Naive thymus-derived CD4-positive, alpha-beta T cell (primary cell): ENCODE measurements around the gene NAV2. TPM values are rescaled to one million over a fixed set of nuclear protein-coding genes. Genes with fewer than 3 reads are reported as not detected.

Experiments
- ATAC-seq: fragments of 150-1000 bp; cut with Tn5 transposase; 2 replicates; pipeline ENCODE4 v1.10.0; 2021; ENCODE audit warnings: mild to moderate bottlenecking, moderate library complexity
- CTCF ChIA-PET: fragments of 350-600 bp; sonication (Branson Sonifier 250); formaldehyde crosslinking; loops from one replicate; lab custom pipeline; 2021; ENCODE audit warnings: antibody characterized with exemption; lab: Charles Lee
- POLR2A ChIA-PET: fragments of 350-600 bp; sonication (Branson Sonifier 250); formaldehyde crosslinking; loops from one replicate; lab custom pipeline; 2021; ENCODE audit warnings: antibody characterized with exemption, inconsistent platforms; lab: Charles Lee
- DNase-seq, 9 donors: peaks; one replicate each; pipeline versions ENCODE4 v3.0.0 to v3.0.0-alpha.2; 2020 to 2022; ENCODE audit warnings: mixed read lengths in 1 of 9
- H3K27ac ChIP-seq: one replicate; pipeline ENCODE4 v1.7.0; 2013; ENCODE audit warnings: mild to moderate bottlenecking, low read depth, low read length, moderate library complexity
- H3K27me3 ChIP-seq, 2 donors: one replicate each; pipeline ENCODE4 v1.7.0; 2013; ENCODE audit warnings: low read length in 2 of 2, mild to moderate bottlenecking in 2 of 2, moderate library complexity in 2 of 2; ENCODE audit not compliant: control insufficient read depth in 2 of 2, insufficient read depth in 2 of 2
- H3K36me3 ChIP-seq, 3 experiments: 1 replicate in 2 of 3; 2 replicates in 1 of 3; pipeline ENCODE4 v1.7.0; 2013; ENCODE audit warnings: low read length in 3 of 3, mild to moderate bottlenecking in 3 of 3, moderate library complexity in 1 of 3; ENCODE audit not compliant: insufficient read depth in 3 of 3, control insufficient read depth in 2 of 3
- H3K4me1 ChIP-seq, 2 donors: one replicate each; pipeline ENCODE4 v1.7.0; 2013; ENCODE audit warnings: low read length in 2 of 2, mild to moderate bottlenecking in 2 of 2, moderate library complexity in 1 of 2; ENCODE audit not compliant: control insufficient read depth in 2 of 2, insufficient read depth in 2 of 2
- H3K4me3 ChIP-seq: 2 replicates; pipeline ENCODE4 v1.7.0; 2013; ENCODE audit warnings: mild to moderate bottlenecking, low read length
- H3K9me3 ChIP-seq, 3 experiments: 1 replicate in 2 of 3; 2 replicates in 1 of 3; pipeline ENCODE4 v1.7.0; 2013; ENCODE audit warnings: low read length in 3 of 3; ENCODE audit not compliant: control insufficient read depth in 2 of 3
- H3K27ac Mint-ChIP-seq, 9 donors: one replicate each; pipeline ENCODE4 v1.8.0; 2020 to 2022; ENCODE audit warnings: mixed read lengths in 9 of 9, mild to moderate bottlenecking in 8 of 9, moderate library complexity in 5 of 9, inconsistent platforms in 2 of 9
- H3K27me3 Mint-ChIP-seq, 5 donors: one replicate each; pipeline ENCODE4 v1.8.0; 2021 to 2022; ENCODE audit warnings: mixed read lengths in 5 of 5, mild to moderate bottlenecking in 1 of 5
- H3K36me3 Mint-ChIP-seq, 5 donors: one replicate each; pipeline ENCODE4 v1.8.0; 2020 to 2022; ENCODE audit warnings: mixed read lengths in 5 of 5, mild to moderate bottlenecking in 3 of 5, inconsistent platforms in 1 of 5
- H3K4me1 Mint-ChIP-seq, 7 donors: one replicate each; pipeline ENCODE4 v1.8.0; 2020 to 2022; ENCODE audit warnings: mixed read lengths in 7 of 7, mild to moderate bottlenecking in 3 of 7, inconsistent platforms in 1 of 7
- H3K4me3 Mint-ChIP-seq, 10 donors: one replicate each; pipeline ENCODE4 v1.8.0; 2020 to 2022; ENCODE audit warnings: mild to moderate bottlenecking in 10 of 10, mixed read lengths in 10 of 10, moderate library complexity in 6 of 10, inconsistent platforms in 2 of 10
- H3K9me3 Mint-ChIP-seq, 11 donors: one replicate each; pipeline ENCODE4 v1.8.0; 2020 to 2022; ENCODE audit warnings: mixed read lengths in 11 of 11, mild to moderate bottlenecking in 4 of 11, inconsistent platforms in 1 of 11, moderate library complexity in 1 of 11
- intact Hi-C, 2 donors: fragments of 100-400 bp; cut with micrococcal nuclease; formaldehyde crosslinking; loops; one replicate each; pipeline ENCODE4 v1.15.1; 2023
- polyA plus RNA-seq, 2 donors: library from polyadenylated mRNA; unstranded; fragments of 300-500 nt; fragmentation: Illumina TruSeq; gene quantifications; one replicate each; pipeline ENCODE4 v1.2.3, GENCODE V29; 2021
- total RNA-seq, 6 experiments: library from RNA in 5 of 6; stranded (reverse) in 5 of 6; gene quantifications; 1 replicate in 5 of 6; 2 replicates in 1 of 6; pipeline ENCODE4 v1.2.3 and lab custom pipeline; 2021 to 2026

Gene NAV2
- total and polyA plus RNA-seq, 7 experiments from 2014 or later: 0.24 to 2.2 (median 0.48) TPM; not detected in 2

- H3K36me3 Mint-ChIP-seq: no peaks in the 10 kb centered on the region
These were observed 165.9 kb downstream of the NAV2 start for GRCh38 chr11:19878520-19878919.

GRCh38 chr11:19879307-19880087 is 166.9 kb downstream of the NAV2 start:
- CTCF ChIA-PET: no interaction called here
- H3K9me3 ChIP-seq: no peaks in the 10 kb centered on the region
- Mint-ChIP-seq H3K4me1 (no peaks in the 10 kb centered on the region), H3K36me3 (no peaks in the 10 kb centered on the region), H3K4me3 (no peak overlapping the region), H3K9me3 (peaks cover 0 to 1% (median 0%) of the 10 kb centered on the region in 11 donors), H3K27me3 (peaks cover 0 to 14% (median 0%) of the 10 kb centered on the region in 5 donors), H3K27ac (no peak overlapping the region)
- H3K4me1 ChIP-seq: no peaks in the 10 kb centered on the region
- POLR2A ChIA-PET: no interaction called here
- no peaks in the 10 kb centered on the region for H3K36me3 ChIP-seq
- no peaks in the 10 kb centered on the region for H3K27me3 ChIP-seq
- H3K4me3 ChIP-seq: no peak overlapping the region
- DNase-seq: no peak
- intact Hi-C loops: no loop called here
- ATAC-seq: no peak
- no peak overlapping the region for H3K27ac ChIP-seq

More at GRCh38 chr11:19878520-19878919, 165.9 kb downstream of the NAV2 start:
- Mint-ChIP-seq H3K4me3 (no peak overlapping the region), H3K4me1 (no peaks in the 10 kb centered on the region), H3K27ac (no peak overlapping the region), H3K9me3 (peaks cover 0 to 1% (median 0%) of the 10 kb centered on the region in 11 donors), H3K27me3 (peaks cover 0 to 14% (median 0%) of the 10 kb centered on the region in 5 donors)
- Histone ChIP-seq H3K27me3 (no peaks in the 10 kb centered on the region), H3K4me3 (no peak overlapping the region), H3K4me1 (no peaks in the 10 kb centered on the region), H3K36me3 (no peaks in the 10 kb centered on the region), H3K9me3 (no peaks in the 10 kb centered on the region), H3K27ac (no peak overlapping the region)
- ChIA-PET CTCF (no interaction called here), POLR2A (no interaction called here)
- DNase-seq: no peak
- ATAC-seq: no peak
- intact Hi-C loops: no loop called here

GRCh38 chr11:19880088-19880345 is 167.4 kb downstream of the NAV2 start:
- no peak for ATAC-seq
- no peak overlapping the region for H3K27ac Mint-ChIP-seq
- no peak for DNase-seq
- no peaks in the 10 kb centered on the region for H3K4me1 Mint-ChIP-seq
- H3K27ac ChIP-seq: no peak overlapping the region
- H3K27me3 Mint-ChIP-seq: peaks cover 0 to 14% (median 0%) of the 10 kb centered on the region in 5 donors
- no peak overlapping the region for H3K4me3 Mint-ChIP-seq
- H3K9me3 Mint-ChIP-seq: peaks cover 0 to 1% (median 0%) of the 10 kb centered on the region in 11 donors
- H3K4me3 ChIP-seq: no peak overlapping the region
- no peaks in the 10 kb centered on the region for H3K27me3 ChIP-seq
- POLR2A ChIA-PET: no interaction called here
- no peaks in the 10 kb centered on the region for H3K36me3 ChIP-seq
- intact Hi-C loops: no loop called here
- CTCF ChIA-PET: no interaction called here
- no peaks in the 10 kb centered on the region for H3K36me3 Mint-ChIP-seq
- no peaks in the 10 kb centered on the region for H3K9me3 ChIP-seq
- no peaks in the 10 kb centered on the region for H3K4me1 ChIP-seq

GRCh38 chr11:19881177-19881576 is 168.5 kb downstream of the NAV2 start:
- POLR2A ChIA-PET: no interaction called here
- no peaks in the 10 kb centered on the region for H3K4me1 Mint-ChIP-seq
- peaks cover 0 to 1% (median 0%) of the 10 kb centered on the region in 11 donors for H3K9me3 Mint-ChIP-seq
- H3K27me3 Mint-ChIP-seq: peaks cover 0 to 10% (median 0%) of the 10 kb centered on the region in 5 donors
- Histone ChIP-seq H3K9me3 (no peaks in the 10 kb centered on the region), H3K4me1 (no peaks in the 10 kb centered on the region), H3K4me3 (no peak overlapping the region), H3K36me3 (no peaks in the 10 kb centered on the region), H3K27me3 (no peaks in the 10 kb centered on the region), H3K27ac (no peak overlapping the region)
- DNase-seq (no peak), ATAC-seq (no peak)
- intact Hi-C loops: no loop called here
- H3K36me3 Mint-ChIP-seq: no peaks in the 10 kb centered on the region
- no peak overlapping the region for H3K4me3 Mint-ChIP-seq
- no peak overlapping the region for H3K27ac Mint-ChIP-seq
- CTCF ChIA-PET: no interaction called here

GRCh38 chr11:19882356-19882755 is 169.7 kb downstream of the NAV2 start:
- H3K9me3 Mint-ChIP-seq: peaks cover 0 to 3% (median 0%) of the 10 kb centered on the region in 11 donors
- POLR2A ChIA-PET: no interaction called here
- no peaks in the 10 kb centered on the region for H3K36me3 ChIP-seq
- no peak for ATAC-seq
- no peaks in the 10 kb centered on the region for H3K36me3 Mint-ChIP-seq
- no peaks in the 10 kb centered on the region for H3K9me3 ChIP-seq
- H3K4me1 Mint-ChIP-seq: no peaks in the 10 kb centered on the region
- intact Hi-C loops: no loop called here
- H3K27ac Mint-ChIP-seq: no peak overlapping the region
- H3K4me3 Mint-ChIP-seq: no peak overlapping the region
- H3K4me3 ChIP-seq: no peak overlapping the region
- DNase-seq: no peak
- H3K27ac ChIP-seq: no peak overlapping the region
- H3K4me1 ChIP-seq: no peaks in the 10 kb centered on the region
- H3K27me3 Mint-ChIP-seq: peaks cover 0 to 10% (median 0%) of the 10 kb centered on the region in 5 donors
- CTCF ChIA-PET: no interaction called here
- H3K27me3 ChIP-seq: no peaks in the 10 kb centered on the region

- no peaks in the 10 kb centered on the region for H3K36me3 Mint-ChIP-seq
- no peaks in the 10 kb centered on the region for H3K4me1 ChIP-seq
- H3K4me3 Mint-ChIP-seq: no peak overlapping the region
- no peak for ATAC-seq
- H3K4me3 ChIP-seq: no peak overlapping the region
- no peak for DNase-seq
- H3K27ac ChIP-seq: no peak overlapping the region
- intact Hi-C loops: no loop called here
- H3K36me3 ChIP-seq: no peaks in the 10 kb centered on the region
- no peaks in the 10 kb centered on the region for H3K27me3 ChIP-seq
- ChIA-PET CTCF (no interaction called here), POLR2A (no interaction called here)
- peaks cover 0 to 11% (median 9%) of the 10 kb centered on the region in 5 donors for H3K27me3 Mint-ChIP-seq
- H3K9me3 Mint-ChIP-seq: peaks cover 0 to 5% (median 0%) of the 10 kb centered on the region in 11 donors
- no peak overlapping the region for H3K27ac Mint-ChIP-seq
- no peaks in the 10 kb centered on the region for H3K4me1 Mint-ChIP-seq
- no peaks in the 10 kb centered on the region for H3K9me3 ChIP-seq
These were observed 173.9 kb downstream of the NAV2 start for GRCh38 chr11:19886498-19886897.

- no peaks in the 10 kb centered on the region for H3K4me1 ChIP-seq
- no peak for DNase-seq
These were observed 175.2 kb downstream of the NAV2 start for GRCh38 chr11:19887842-19888241.

More at GRCh38 chr11:19887842-19888241, 175.2 kb downstream of the NAV2 start:
- Histone ChIP-seq H3K4me3 (no peak overlapping the region), H3K36me3 (no peaks in the 10 kb centered on the region), H3K27ac (no peak overlapping the region), H3K27me3 (no peaks in the 10 kb centered on the region), H3K9me3 (no peaks in the 10 kb centered on the region)
- intact Hi-C loops: no loop called here
- Mint-ChIP-seq H3K36me3 (no peaks in the 10 kb centered on the region), H3K27ac (no peak overlapping the region), H3K4me1 (no peaks in the 10 kb centered on the region), H3K9me3 (peaks cover 0 to 5% (median 0%) of the 10 kb centered on the region in 11 donors), H3K27me3 (peaks cover 0 to 11% (median 2%) of the 10 kb centered on the region in 5 donors), H3K4me3 (no peak overlapping the region)
- POLR2A ChIA-PET: no interaction called here
- no peak for ATAC-seq
- CTCF ChIA-PET: no interaction called here
